NCI-H187 treated with DMSO at 0.1 percent for 48 hours (cell line): ENCODE results near the gene LTBP1.

ENCODE experiments used
- DNase-seq: peaks from one replicate; lab custom pipeline; 2025; lab: John Stamatoyannopoulos, UW

LTBP1 gene

GRCh38 chr2:33267043-33267442 lies 320.3 kb downstream of the LTBP1 start:
- no peak for DNase-seq

GRCh38 chr2:33267756-33268155 lies 321.0 kb downstream of the LTBP1 start:
- DNase-seq: no peak

- DNase-seq: no peak
Observed at GRCh38 chr2:33268246-33268831, 321.6 kb downstream of the LTBP1 start.

GRCh38 chr2:33272001-33272400 lies 325.2 kb downstream of the LTBP1 start:
- DNase-seq: no peak

- DNase-seq: no peak
Observed at GRCh38 chr2:33273479-33273878, 326.7 kb downstream of the LTBP1 start.

- DNase-seq: no peak
Observed at GRCh38 chr2:33274524-33274923, 327.8 kb downstream of the LTBP1 start.

- DNase-seq: no peak
Observed at GRCh38 chr2:33275689-33276444, 329.1 kb downstream of the LTBP1 start.

- no peak for DNase-seq
Observed at GRCh38 chr2:33277002-33277426, 330.3 kb downstream of the LTBP1 start.

- no peak for DNase-seq
Observed at GRCh38 chr2:33278245-33278943, 331.6 kb downstream of the LTBP1 start.

- DNase-seq: no peak
Observed at GRCh38 chr2:33284287-33284686, 337.5 kb downstream of the LTBP1 start.

- no peak for DNase-seq
Observed at GRCh38 chr2:33287507-33288005, 340.8 kb downstream of the LTBP1 start.

- DNase-seq: no peak
Observed at GRCh38 chr2:33288011-33288410, 341.3 kb downstream of the LTBP1 start.

- DNase-seq: peak; percentile 88
Observed at GRCh38 chr2:33289961-33290360, 343.2 kb downstream of the LTBP1 start.

GRCh38 chr2:33291278-33292013 lies 344.7 kb downstream of the LTBP1 start:
- peak; percentile 32 for DNase-seq

GRCh38 chr2:33292063-33292462 lies 345.3 kb downstream of the LTBP1 start:
- no peak for DNase-seq

- DNase-seq: no peak
Observed at GRCh38 chr2:33292981-33293595, 346.3 kb downstream of the LTBP1 start.

GRCh38 chr2:33298233-33298632 lies 351.5 kb downstream of the LTBP1 start:
- no peak for DNase-seq

- DNase-seq: no peak
Observed at GRCh38 chr2:33301355-33301754, 354.6 kb downstream of the LTBP1 start.

GRCh38 chr2:33302348-33302747 lies 355.6 kb downstream of the LTBP1 start:
- no peak for DNase-seq

GRCh38 chr2:33304032-33304864 lies 357.5 kb downstream of the LTBP1 start:
- DNase-seq: no peak
